GM12874 (cell line): ENCODE measurements around the gene LLGL2.

ENCODE experiments used
- TF ChIP-seq, protein P1 (sequence below): IDR thresholded peaks from 2 replicates; pipeline ENCODE4 v1.5.1; 2011; ENCODE audit warnings: low read depth, mild to moderate bottlenecking, control low read depth, low read length, moderate library complexity; ENCODE audit not compliant: insufficient read depth

Gene LLGL2

DNA sequence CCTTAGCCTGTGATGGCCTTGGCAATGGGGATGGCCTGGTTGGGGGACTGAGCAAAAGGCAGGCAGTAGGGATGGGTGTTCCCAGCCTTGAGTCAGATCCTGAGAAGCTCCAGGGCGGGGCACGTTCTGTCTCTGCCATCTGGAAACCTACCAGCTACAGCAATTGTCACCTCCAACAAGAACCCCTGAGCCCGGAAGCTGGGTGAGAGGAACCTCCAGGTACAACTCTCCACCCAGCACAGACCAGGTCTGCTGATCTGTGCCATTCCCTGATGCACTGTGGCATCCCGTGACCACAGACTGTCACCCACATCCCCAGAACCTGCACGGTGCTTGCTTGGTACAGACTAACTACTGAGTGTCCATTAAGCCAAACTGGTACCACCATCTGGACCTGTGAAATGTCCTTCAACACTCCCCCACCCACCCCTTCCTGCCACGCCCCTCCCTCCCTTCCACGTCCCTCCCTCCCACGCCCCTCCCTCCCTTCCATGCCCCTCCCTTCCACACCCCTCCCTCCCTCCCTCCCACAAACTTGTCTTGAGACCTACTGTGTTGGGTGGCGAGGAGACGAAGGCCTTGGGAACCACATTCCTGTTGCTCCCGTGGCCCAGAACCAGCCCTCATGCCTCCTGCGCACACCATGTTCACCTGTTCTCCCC is 78.7 kb downstream of the LLGL2 start:
- TF ChIP-seq, protein P1, sequence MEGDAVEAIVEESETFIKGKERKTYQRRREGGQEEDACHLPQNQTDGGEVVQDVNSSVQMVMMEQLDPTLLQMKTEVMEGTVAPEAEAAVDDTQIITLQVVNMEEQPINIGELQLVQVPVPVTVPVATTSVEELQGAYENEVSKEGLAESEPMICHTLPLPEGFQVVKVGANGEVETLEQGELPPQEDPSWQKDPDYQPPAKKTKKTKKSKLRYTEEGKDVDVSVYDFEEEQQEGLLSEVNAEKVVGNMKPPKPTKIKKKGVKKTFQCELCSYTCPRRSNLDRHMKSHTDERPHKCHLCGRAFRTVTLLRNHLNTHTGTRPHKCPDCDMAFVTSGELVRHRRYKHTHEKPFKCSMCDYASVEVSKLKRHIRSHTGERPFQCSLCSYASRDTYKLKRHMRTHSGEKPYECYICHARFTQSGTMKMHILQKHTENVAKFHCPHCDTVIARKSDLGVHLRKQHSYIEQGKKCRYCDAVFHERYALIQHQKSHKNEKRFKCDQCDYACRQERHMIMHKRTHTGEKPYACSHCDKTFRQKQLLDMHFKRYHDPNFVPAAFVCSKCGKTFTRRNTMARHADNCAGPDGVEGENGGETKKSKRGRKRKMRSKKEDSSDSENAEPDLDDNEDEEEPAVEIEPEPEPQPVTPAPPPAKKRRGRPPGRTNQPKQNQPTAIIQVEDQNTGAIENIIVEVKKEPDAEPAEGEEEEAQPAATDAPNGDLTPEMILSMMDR: no peak

DNA sequence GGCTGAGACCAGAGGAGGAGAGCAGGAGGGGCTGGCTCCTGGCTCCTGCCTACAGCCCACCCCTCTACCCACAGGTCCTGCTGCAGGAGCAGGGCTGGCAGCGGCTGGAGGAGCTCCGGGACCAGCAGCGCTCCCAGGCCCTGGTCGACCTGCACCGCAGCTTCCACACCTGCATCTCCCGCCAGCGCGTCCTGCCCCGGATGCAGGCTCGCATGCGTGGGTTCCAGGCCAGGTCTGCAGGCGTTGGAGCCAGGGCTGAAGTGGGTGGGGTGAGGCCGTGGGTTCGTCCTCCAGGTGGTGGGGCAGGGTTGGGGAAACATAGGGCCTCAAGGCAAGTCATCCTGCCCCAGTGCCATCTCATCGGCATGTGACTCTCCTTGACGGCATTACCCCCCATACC is 80.3 kb downstream of the LLGL2 start:
- TF ChIP-seq, protein P1: no peak

DNA sequence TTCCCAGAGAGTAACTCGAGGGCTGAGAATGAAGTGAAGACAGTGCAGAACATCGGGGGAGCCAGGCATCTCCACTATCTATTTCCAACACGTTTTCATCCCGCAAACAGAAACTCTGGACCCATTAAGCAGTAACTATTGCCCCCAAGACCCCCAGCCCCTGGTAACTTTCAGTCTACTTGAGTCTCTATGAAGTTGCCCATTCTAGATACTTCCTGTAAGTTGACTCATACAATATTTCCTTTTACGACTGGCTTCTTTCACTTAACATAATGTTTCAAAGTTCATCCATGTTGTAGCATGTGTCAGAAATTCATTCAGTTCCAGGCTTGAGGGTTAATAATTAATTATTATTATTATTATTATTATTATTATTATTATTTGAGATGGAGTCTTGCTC is 81.6 kb downstream of the LLGL2 start:
- TF ChIP-seq, protein P1: no peak

DNA sequence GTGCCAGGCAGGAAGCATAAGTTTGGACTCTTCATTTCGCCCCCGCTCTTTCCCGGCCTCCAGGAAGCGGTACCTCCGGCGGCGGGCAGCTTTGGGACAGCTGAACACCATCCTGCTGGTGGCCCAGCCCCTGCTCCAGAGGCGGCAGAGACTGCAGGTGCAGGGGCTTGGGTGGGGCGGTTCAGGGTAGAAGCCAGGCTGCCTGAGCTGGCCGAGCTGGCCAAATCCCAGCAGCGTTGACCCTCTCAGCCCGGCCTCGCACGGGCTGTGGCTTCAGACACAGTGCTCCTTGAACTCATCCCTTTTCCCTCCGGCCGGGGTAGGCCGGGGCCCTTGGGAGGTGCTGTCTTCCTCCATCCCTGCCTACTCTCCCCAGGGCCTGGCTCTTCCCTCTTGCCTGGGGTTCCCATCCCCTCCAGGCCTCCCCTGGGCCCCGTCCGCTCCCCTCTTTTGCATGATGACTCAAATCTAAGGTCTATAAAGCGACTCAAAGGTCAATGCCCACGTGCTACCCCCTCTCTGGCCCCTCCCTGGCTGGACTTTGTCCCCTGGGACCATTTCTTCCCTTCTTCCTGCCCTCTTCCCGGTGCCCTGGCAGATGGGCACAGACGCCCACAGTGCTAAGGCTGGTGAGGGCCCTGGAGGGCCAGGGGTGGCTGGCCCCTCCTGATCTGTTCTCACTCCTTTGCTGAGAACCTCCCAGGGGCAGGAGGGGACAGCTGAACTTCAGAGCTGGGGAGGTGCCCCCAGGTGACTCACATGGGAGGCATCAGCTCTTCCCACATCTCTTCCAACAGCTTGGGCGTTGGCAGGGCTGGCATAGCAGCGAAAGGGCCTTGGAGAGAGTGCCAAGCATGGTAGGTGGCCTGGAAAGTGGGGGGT is 84.8 kb downstream of the LLGL2 start:
- TF ChIP-seq, protein P1: no peak

DNA sequence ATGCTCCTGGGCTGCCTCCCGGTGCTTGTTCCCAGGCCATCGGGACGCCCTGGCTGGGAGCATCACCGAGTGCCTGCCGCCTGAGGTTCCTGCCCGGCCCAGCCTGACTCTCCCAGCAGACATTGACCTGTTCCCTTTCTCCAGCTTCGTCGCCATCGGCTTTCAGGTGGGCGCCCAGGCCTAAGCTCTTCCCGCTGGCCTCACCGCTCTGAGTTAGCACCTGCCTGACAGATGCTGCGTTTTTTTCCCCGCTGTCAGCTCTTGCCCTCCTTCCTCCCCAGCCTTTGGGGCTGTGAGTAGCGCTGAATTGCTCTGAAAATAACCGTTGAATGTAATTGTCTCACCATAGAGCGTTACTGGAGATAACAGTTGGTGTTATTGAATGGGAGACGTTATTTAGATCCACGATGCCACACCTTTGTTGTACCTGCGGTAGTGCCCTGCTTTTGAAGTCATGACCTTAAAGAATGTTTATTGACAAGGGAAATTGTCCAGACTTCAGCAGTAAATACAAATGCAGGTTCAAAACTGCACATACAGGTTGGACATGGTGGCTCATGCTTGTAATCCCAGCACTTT is 86.4 kb downstream of the LLGL2 start:
- TF ChIP-seq, protein P1: no peak

DNA sequence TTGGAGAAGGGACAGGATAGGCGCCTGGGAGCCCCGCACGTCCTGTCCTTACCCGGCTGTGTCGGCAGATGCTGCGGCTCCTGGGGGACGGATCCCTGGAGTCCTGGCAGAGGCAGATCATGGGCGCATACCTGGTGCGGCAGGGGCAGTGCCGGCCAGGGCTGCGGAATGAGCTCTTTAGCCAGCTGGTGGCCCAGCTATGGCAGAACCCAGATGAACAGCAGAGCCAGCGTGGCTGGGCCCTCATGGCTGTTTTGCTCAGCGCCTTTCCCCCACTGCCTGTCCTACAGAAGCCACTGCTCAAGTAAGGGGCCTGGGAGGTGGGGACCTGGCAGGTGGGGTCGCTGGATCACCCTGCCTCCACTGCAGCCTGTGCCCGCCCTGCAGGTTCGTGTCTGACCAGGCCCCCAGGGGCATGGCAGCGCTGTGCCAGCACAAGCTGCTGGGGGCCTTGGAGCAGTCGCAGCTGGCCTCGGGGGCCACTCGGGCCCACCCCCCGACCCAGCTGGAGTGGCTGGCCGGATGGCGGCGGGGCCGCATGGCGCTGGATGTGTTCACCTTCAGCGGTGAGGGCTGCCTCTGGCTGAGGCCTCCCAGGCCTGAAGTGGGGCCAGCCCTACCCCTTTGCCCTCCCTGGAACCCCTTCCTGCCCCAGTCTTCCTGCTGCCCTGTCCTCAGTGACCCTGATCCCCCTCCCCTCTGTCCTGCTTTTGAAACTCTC is 87.6 kb downstream of the LLGL2 start:
- TF ChIP-seq, protein P1: no peak

DNA sequence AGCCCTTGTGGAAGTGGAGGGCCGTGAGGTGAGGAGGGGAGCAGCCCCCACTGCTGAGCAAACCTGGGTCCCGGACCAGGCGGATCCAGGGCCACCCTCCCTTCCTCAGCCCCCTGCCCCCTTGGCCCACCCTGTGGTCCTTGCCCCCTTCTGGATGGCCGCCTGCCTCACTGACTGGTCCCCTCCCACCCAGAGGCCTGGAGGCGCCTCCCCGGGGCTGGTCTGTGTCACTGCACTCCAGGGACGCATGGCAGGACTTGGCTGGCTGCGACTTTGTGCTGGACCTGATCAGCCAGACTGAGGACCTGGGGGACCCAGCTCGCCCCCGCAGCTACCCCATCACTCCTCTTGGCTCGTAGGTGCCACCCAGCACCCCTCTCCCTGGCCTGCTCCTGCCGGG is 88.5 kb downstream of the LLGL2 start:
- TF ChIP-seq, protein P1: 0 out of 2 replicates have a peak, but pooled peaks have one; percentile 2
